Karpas-422 (cell line): ENCODE data around the gene ADD2. TPM values are rescaled to one million over a fixed set of nuclear protein-coding genes. Genes with fewer than 3 reads are reported as not detected.

ENCODE experiments used
- DNase-seq: peaks from one replicate; pipeline ENCODE4 v3.0.0-alpha.2; 2015
- H2AFZ ChIP-seq: fragments of 200-600 bp; sonication (generic); 2 replicates; pipeline ENCODE4 v1.6.1; 2014; ENCODE audit warnings: antibody characterized with exemption, low read length, mixed read lengths
- H3K27ac ChIP-seq: fragments of 200-600 bp; sonication (generic); 2 replicates; pipeline ENCODE4 v1.5.1; 2014; ENCODE audit warnings: mild to moderate bottlenecking, low read length, moderate library complexity
- H3K27me3 ChIP-seq: fragments of 200-600 bp; sonication (generic); 2 replicates; pipeline ENCODE4 v1.6.1; 2014; ENCODE audit warnings: low read length, mixed read lengths
- H3K36me3 ChIP-seq: fragments of 200-600 bp; sonication (generic); 2 replicates; pipeline ENCODE4 v1.6.1; 2014; ENCODE audit warnings: low read length, mixed read lengths; ENCODE audit not compliant: insufficient read depth
- H3K4me1 ChIP-seq: fragments of 200-600 bp; sonication (generic); 2 replicates; pipeline ENCODE4 v1.6.1; 2014; ENCODE audit warnings: mild to moderate bottlenecking, low read length, mixed read lengths
- H3K4me2 ChIP-seq: fragments of 200-600 bp; sonication (generic); 2 replicates; pipeline ENCODE4 v1.6.1; 2014; ENCODE audit warnings: low read length, low read depth, mild to moderate bottlenecking; ENCODE audit not compliant: poor library complexity, severe bottlenecking
- H3K4me3 ChIP-seq: fragments of 200-600 bp; sonication (generic); 2 replicates; pipeline ENCODE4 v1.5.1; 2014; ENCODE audit warnings: mild to moderate bottlenecking, antibody characterized with exemption, low read length, mixed read lengths
- H3K79me2 ChIP-seq: fragments of 200-600 bp; sonication (generic); 2 replicates; pipeline ENCODE4 v1.6.1; 2014; ENCODE audit warnings: mild to moderate bottlenecking, low read length, mixed read lengths
- H3K9ac ChIP-seq: fragments of 200-600 bp; sonication (generic); 2 replicates; pipeline ENCODE4 v1.6.0; 2014; ENCODE audit warnings: low read length
- H3K9me2 ChIP-seq: fragments of 200-600 bp; sonication (generic), shearing (Covaris generic); replicated peaks from 2 replicates; pipeline ENCODE4 v1.6.0; 2014; ENCODE audit warnings: mild to moderate bottlenecking, low read length, moderate library complexity; ENCODE audit not compliant: insufficient read depth
- H3K9me3 ChIP-seq: fragments of 300-700, 200-600 bp; sonication (generic); 2 replicates; pipeline ENCODE4 v1.6.1; 2014; ENCODE audit warnings: low read length, mixed read lengths
- H4K20me1 ChIP-seq: fragments of 200-600 bp; sonication (generic); 2 replicates; pipeline ENCODE4 v1.6.1; 2014; ENCODE audit warnings: mild to moderate bottlenecking, antibody characterized with exemption, low read length, low read depth; ENCODE audit not compliant: insufficient read depth
- total RNA-seq: library from RNA; depleted of rRNA; stranded (reverse); fragments of >200 nt; shearing (Covaris generic); gene quantifications from 2 replicates; pipeline ENCODE4 v1.2.3, GENCODE V29; 2014; ENCODE audit warnings: low replicate concordance

ADD2 gene
- total RNA-seq, 1 experiment from 2014 or later: not detected

GRCh38 chr2:70766357-70767078, 1.5 kb downstream of the ADD2 start:
- H2AFZ ChIP-seq: no peak overlapping the region
- no peak overlapping the region for H3K4me2 ChIP-seq
- H3K9me2 ChIP-seq: no peaks in the 10 kb centered on the region
- H3K36me3 ChIP-seq: no peaks in the 10 kb centered on the region
- H3K9ac ChIP-seq: no peak overlapping the region
- no peak for DNase-seq
- no peaks in the 10 kb centered on the region for H3K4me1 ChIP-seq
- no peak overlapping the region for H3K4me3 ChIP-seq
- no peaks in the 10 kb centered on the region for H3K79me2 ChIP-seq
- no peaks in the 10 kb centered on the region for H3K9me3 ChIP-seq
- no peaks in the 10 kb centered on the region for H4K20me1 ChIP-seq
- no peak overlapping the region for H3K27ac ChIP-seq
- H3K27me3 ChIP-seq: no peaks in the 10 kb centered on the region

DNA sequence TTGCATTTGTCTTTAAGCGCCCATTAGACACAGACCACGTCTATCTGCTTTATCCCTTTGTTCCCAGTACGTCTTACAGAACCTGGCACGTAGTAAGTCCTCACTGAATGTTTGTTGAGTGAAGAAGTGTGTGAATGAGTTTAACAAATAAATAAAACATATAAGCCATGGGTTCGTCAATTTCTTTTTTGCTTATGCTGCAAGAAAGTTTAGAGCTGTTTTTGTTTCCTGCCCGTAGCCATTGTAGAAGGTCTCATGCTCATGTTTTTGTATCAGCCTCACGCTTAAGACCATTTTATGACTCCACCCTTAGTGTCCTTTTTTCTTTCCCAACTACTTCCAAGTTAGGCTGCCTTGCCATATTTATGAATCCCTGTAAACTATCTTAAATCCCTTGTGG, 2.5 kb downstream of the ADD2 start:
- no peaks in the 10 kb centered on the region for H3K4me1 ChIP-seq
- H3K9me3 ChIP-seq: no peaks in the 10 kb centered on the region
- no peak overlapping the region for H3K9ac ChIP-seq
- no peak overlapping the region for H3K4me3 ChIP-seq
- H3K36me3 ChIP-seq: no peaks in the 10 kb centered on the region
- H2AFZ ChIP-seq: no peak overlapping the region
- DNase-seq: no peak
- no peaks in the 10 kb centered on the region for H4K20me1 ChIP-seq
- H3K9me2 ChIP-seq: no peaks in the 10 kb centered on the region
- H3K4me2 ChIP-seq: no peak overlapping the region
- no peaks in the 10 kb centered on the region for H3K79me2 ChIP-seq
- no peak overlapping the region for H3K27ac ChIP-seq
- H3K27me3 ChIP-seq: no peaks in the 10 kb centered on the region

GRCh38 chr2:70759446-70759845, 8.6 kb downstream of the ADD2 start:
- Histone ChIP-seq H3K9me3 (no peaks in the 10 kb centered on the region), H3K36me3 (no peaks in the 10 kb centered on the region), H3K27ac (no peak overlapping the region), H3K4me3 (no peak overlapping the region), H2AFZ (no peak overlapping the region), H3K9me2 (no peaks in the 10 kb centered on the region), H3K79me2 (no peaks in the 10 kb centered on the region), H3K27me3 (no peaks in the 10 kb centered on the region), H4K20me1 (no peaks in the 10 kb centered on the region), H3K9ac (no peak overlapping the region), H3K4me2 (no peak overlapping the region), H3K4me1 (no peaks in the 10 kb centered on the region)
- DNase-seq: no peak

- Histone ChIP-seq H3K27me3 (no peaks in the 10 kb centered on the region), H3K9ac (no peak overlapping the region), H3K9me3 (no peaks in the 10 kb centered on the region), H3K4me3 (no peak overlapping the region), H2AFZ (no peak overlapping the region; the same call in 1 of the 2 replicates), H3K4me2 (no peak overlapping the region), H3K27ac (no peak overlapping the region), H3K36me3 (no peaks in the 10 kb centered on the region), H3K4me1 (no peaks in the 10 kb centered on the region), H3K79me2 (no peaks in the 10 kb centered on the region), H3K9me2 (no peaks in the 10 kb centered on the region), H4K20me1 (no peaks in the 10 kb centered on the region)
- no peak for DNase-seq
Observed at GRCh38 chr2:70757966-70758365, 10.0 kb downstream of the ADD2 start.

DNA sequence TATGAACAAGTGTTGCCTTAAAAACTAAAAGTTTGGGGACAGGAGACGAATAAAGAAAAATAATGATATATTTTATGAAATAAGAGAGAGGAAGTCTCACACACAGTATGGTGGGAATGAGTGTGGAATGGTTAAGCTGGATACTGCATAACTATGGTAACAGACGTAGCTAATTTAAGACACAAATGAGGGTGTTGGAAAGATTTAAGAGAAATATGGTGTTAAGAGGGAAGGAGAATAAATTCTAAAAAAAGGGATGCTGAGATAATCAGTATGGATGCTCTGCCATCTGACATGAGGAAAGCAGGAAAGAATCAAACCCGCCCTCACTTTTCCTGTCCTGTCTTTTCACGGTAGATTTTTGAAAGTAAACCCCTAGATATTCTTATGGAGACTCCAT, 10.6 kb downstream of the ADD2 start:
- H3K36me3 ChIP-seq: no peaks in the 10 kb centered on the region
- H3K9ac ChIP-seq: no peak overlapping the region
- no peaks in the 10 kb centered on the region for H3K79me2 ChIP-seq

GRCh38 chr2:70756128-70756527, 11.9 kb downstream of the ADD2 start:
- no peaks in the 10 kb centered on the region for H3K36me3 ChIP-seq
- H4K20me1 ChIP-seq: no peaks in the 10 kb centered on the region
- no peak overlapping the region for H3K27ac ChIP-seq
- no peak overlapping the region for H3K4me3 ChIP-seq
- no peaks in the 10 kb centered on the region for H3K9me2 ChIP-seq
- H3K4me1 ChIP-seq: no peaks in the 10 kb centered on the region
- no peaks in the 10 kb centered on the region for H3K27me3 ChIP-seq
- H2AFZ ChIP-seq: no peak overlapping the region
- no peaks in the 10 kb centered on the region for H3K79me2 ChIP-seq
- no peaks in the 10 kb centered on the region for H3K9me3 ChIP-seq
- DNase-seq: no peak
- H3K9ac ChIP-seq: no peak overlapping the region
- no peak overlapping the region for H3K4me2 ChIP-seq

More for the DNA sequence above, 10.6 kb downstream of the ADD2 start:
- DNase-seq: no peak
- no peaks in the 10 kb centered on the region for H3K9me2 ChIP-seq
- H4K20me1 ChIP-seq: no peaks in the 10 kb centered on the region
- no peak overlapping the region for H3K4me3 ChIP-seq
- no peaks in the 10 kb centered on the region for H3K9me3 ChIP-seq
- no peaks in the 10 kb centered on the region for H3K27me3 ChIP-seq
- H3K4me2 ChIP-seq: no peak overlapping the region
- no peak overlapping the region for H2AFZ ChIP-seq
- no peaks in the 10 kb centered on the region for H3K4me1 ChIP-seq
- no peak overlapping the region for H3K27ac ChIP-seq

DNA sequence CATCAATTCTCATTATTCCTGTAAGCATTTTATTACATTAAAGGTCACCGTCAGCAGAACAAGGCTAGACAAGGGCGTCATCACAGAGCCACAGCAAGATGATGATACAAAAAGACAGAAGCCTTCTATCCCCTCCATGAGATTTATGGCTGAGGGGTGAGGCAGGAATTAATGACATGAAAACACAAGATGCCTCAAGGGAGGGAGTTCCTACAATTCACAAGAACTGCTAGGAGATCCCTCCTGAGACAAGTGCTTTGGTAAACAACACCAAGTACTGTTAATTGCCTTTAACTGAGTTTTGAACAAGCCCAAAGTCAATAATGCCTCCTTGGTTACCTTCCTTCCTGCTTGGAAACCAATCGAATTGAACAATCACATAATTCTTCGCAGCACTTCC, 14.1 kb downstream of the ADD2 start:
- Histone ChIP-seq H3K4me1 (no peaks in the 10 kb centered on the region), H3K27me3 (no peaks in the 10 kb centered on the region), H3K9me2 (no peaks in the 10 kb centered on the region), H3K9ac (no peak overlapping the region), H3K79me2 (no peaks in the 10 kb centered on the region), H3K4me3 (no peak overlapping the region), H3K9me3 (no peaks in the 10 kb centered on the region), H4K20me1 (no peaks in the 10 kb centered on the region), H3K27ac (no peak overlapping the region), H3K36me3 (no peaks in the 10 kb centered on the region), H3K4me2 (no peak overlapping the region), H2AFZ (no peak overlapping the region)
- DNase-seq: no peak

- Histone ChIP-seq H3K4me3 (no peak overlapping the region), H3K27ac (no peak overlapping the region), H4K20me1 (no peaks in the 10 kb centered on the region), H3K9me3 (no peaks in the 10 kb centered on the region), H3K9ac (no peak overlapping the region), H3K4me2 (no peak overlapping the region), H3K9me2 (no peaks in the 10 kb centered on the region), H2AFZ (no peak overlapping the region), H3K36me3 (no peaks in the 10 kb centered on the region), H3K79me2 (no peaks in the 10 kb centered on the region), H3K27me3 (no peaks in the 10 kb centered on the region), H3K4me1 (no peaks in the 10 kb centered on the region)
- no peak for DNase-seq
Observed at GRCh38 chr2:70753031-70753430, 15.0 kb downstream of the ADD2 start.
